H9 (cell line): ENCODE results near the gene GNA12. TPM values are rescaled to one million over a fixed set of nuclear protein-coding genes. Genes with fewer than 3 reads are reported as not detected.

ENCODE experiments used
- DNase-seq: peaks from one replicate; pipeline ENCODE4 v3.0.0-alpha.2; 2017
- H2AFZ ChIP-seq: one replicate; pipeline ENCODE4 v1.6.1; 2013; ENCODE audit warnings: mild to moderate bottlenecking, low read length, control low read depth, moderate library complexity
- H2AK5ac ChIP-seq: 2 replicates; pipeline ENCODE4 v1.6.1; 2013; ENCODE audit warnings: low read length, control low read depth, mixed read lengths; ENCODE audit not compliant: insufficient read length
- H2BK120ac ChIP-seq: one replicate; pipeline ENCODE4 v1.6.1; 2013; ENCODE audit warnings: low read depth, mild to moderate bottlenecking, low read length, control low read depth, inconsistent platforms; ENCODE audit not compliant: poor library complexity, severe bottlenecking
- H2BK12ac ChIP-seq: 2 replicates; pipeline ENCODE4 v1.6.1; 2013; ENCODE audit warnings: low read length, control low read depth, mixed read lengths, low read depth; ENCODE audit not compliant: insufficient read length
- H2BK15ac ChIP-seq: 2 replicates; pipeline ENCODE4 v1.6.1; 2013; ENCODE audit warnings: low read depth, low read length, control low read depth
- H2BK20ac ChIP-seq: one replicate; pipeline ENCODE4 v1.6.1; 2013; ENCODE audit warnings: low read depth, mild to moderate bottlenecking, low read length, control low read depth, inconsistent platforms; ENCODE audit not compliant: poor library complexity, severe bottlenecking
- H2BK5ac ChIP-seq: 2 replicates; pipeline ENCODE4 v1.6.1; 2013; ENCODE audit warnings: low read length, control low read depth, mixed read lengths; ENCODE audit not compliant: insufficient read length
- H3K14ac ChIP-seq: 2 replicates; pipeline ENCODE4 v1.6.1; 2013; ENCODE audit warnings: low read length, control low read depth; ENCODE audit not compliant: insufficient read depth
- H3K18ac ChIP-seq: 2 replicates; pipeline ENCODE4 v1.6.1; 2013; ENCODE audit warnings: low read depth, mild to moderate bottlenecking, mixed read lengths, low read length, control low read depth; ENCODE audit not compliant: insufficient read length
- H3K23ac ChIP-seq: 2 replicates; pipeline ENCODE4 v1.6.1; 2013; ENCODE audit warnings: low read length, control low read depth, mixed read lengths, low read depth; ENCODE audit not compliant: insufficient read length
- H3K23me2 ChIP-seq: 2 replicates; pipeline ENCODE4 v1.6.1; 2013; ENCODE audit warnings: low read depth, mild to moderate bottlenecking, mixed read lengths, low read length, control low read depth; ENCODE audit not compliant: insufficient read length, poor library complexity, severe bottlenecking
- H3K27ac ChIP-seq: 2 replicates; pipeline ENCODE4 v1.5.1; 2013; ENCODE audit warnings: low read length, control low read depth, mixed read lengths, low read depth; ENCODE audit not compliant: insufficient read length
- H3K27me3 ChIP-seq: 2 replicates; pipeline ENCODE4 v1.6.1; 2013; ENCODE audit warnings: low read length, control low read depth, inconsistent platforms; ENCODE audit not compliant: insufficient read depth
- H3K4ac ChIP-seq: 2 replicates; pipeline ENCODE4 v1.6.1; 2013; ENCODE audit warnings: low read depth, mild to moderate bottlenecking, control low read depth, inconsistent platforms, low read length, moderate library complexity
- H3K4me1 ChIP-seq: 2 replicates; pipeline ENCODE4 v1.6.1; 2013; ENCODE audit warnings: low read length, control low read depth, inconsistent platforms; ENCODE audit not compliant: insufficient read depth
- H3K4me2 ChIP-seq: 2 replicates; pipeline ENCODE4 v1.6.1; 2013; ENCODE audit warnings: low read length, control low read depth, mixed read lengths; ENCODE audit not compliant: insufficient read length, insufficient read depth
- H3K56ac ChIP-seq: 2 replicates; pipeline ENCODE4 v1.6.1; 2013; ENCODE audit warnings: low read depth, mild to moderate bottlenecking, mixed read lengths, low read length, control low read depth; ENCODE audit not compliant: insufficient read length
- H3K79me1 ChIP-seq: 2 replicates; pipeline ENCODE4 v1.6.1; 2013; ENCODE audit warnings: low read depth, mild to moderate bottlenecking, moderate library complexity, low read length, control low read depth, inconsistent platforms; ENCODE audit not compliant: insufficient read depth, poor library complexity, severe bottlenecking
- H3K79me2 ChIP-seq: 2 replicates; pipeline ENCODE4 v1.6.1; 2013; ENCODE audit warnings: low read length, control low read depth, inconsistent platforms; ENCODE audit not compliant: insufficient read depth
- H3K9ac ChIP-seq: 2 replicates; pipeline ENCODE4 v1.6.1; 2013; ENCODE audit warnings: low read length, control low read depth, mixed read lengths; ENCODE audit not compliant: insufficient read length; ENCODE audit errors: extremely low read depth
- H3K9me3 ChIP-seq: one replicate; pipeline ENCODE4 v1.6.1; 2013; ENCODE audit warnings: low read depth, low read length, inconsistent platforms; ENCODE audit not compliant: control insufficient read depth
- H3T11ph ChIP-seq: one replicate; pipeline ENCODE4 v1.6.1; 2013; ENCODE audit warnings: mild to moderate bottlenecking, low read length, control low read depth, inconsistent platforms
- H4K20me1 ChIP-seq: one replicate; pipeline ENCODE4 v1.6.1; 2013; ENCODE audit not compliant: control insufficient read depth, insufficient read length, insufficient read depth
- H4K5ac ChIP-seq: 2 replicates; pipeline ENCODE4 v1.6.1; 2013; ENCODE audit warnings: low read depth, mild to moderate bottlenecking, mixed read lengths, low read length, control low read depth; ENCODE audit not compliant: insufficient read length
- H4K8ac ChIP-seq: replicated peaks from 2 replicates; pipeline ENCODE4 v1.6.1; 2013; ENCODE audit warnings: low read length, control low read depth, mixed read lengths, low read depth; ENCODE audit not compliant: insufficient read length
- H4K91ac ChIP-seq: 2 replicates; pipeline ENCODE4 v1.6.1; 2013; ENCODE audit warnings: low read depth, mild to moderate bottlenecking, moderate library complexity, mixed read lengths, low read length, control low read depth; ENCODE audit not compliant: insufficient read length
- H3K27ac Mint-ChIP-seq, 3 experiments: 2 replicates in 2 of 3; 3 replicates in 1 of 3; pipeline ENCODE4 v1.8.0; 2020 to 2021; ENCODE audit warnings: mixed read lengths in 3 of 3, mild to moderate bottlenecking in 1 of 3, moderate library complexity in 1 of 3
- H3K27me3 Mint-ChIP-seq: 2 replicates; pipeline ENCODE4 v1.8.0; 2021; ENCODE audit warnings: low read depth, mild to moderate bottlenecking, moderate library complexity, mixed read lengths
- H3K36me3 Mint-ChIP-seq, 3 experiments: 2 replicates in 2 of 3; 3 replicates in 1 of 3; pipeline ENCODE4 v1.8.0; 2020 to 2021; ENCODE audit warnings: low read depth in 3 of 3, mixed read lengths in 3 of 3; ENCODE audit not compliant: insufficient read depth in 1 of 3
- H3K4me1 Mint-ChIP-seq, 2 experiments: 2 replicates each; pipeline ENCODE4 v1.8.0; 2020; ENCODE audit warnings: mixed read lengths in 2 of 2
- H3K4me3 Mint-ChIP-seq, 2 experiments: 2 replicates in 1 of 2; 3 replicates in 1 of 2; pipeline ENCODE4 v1.8.0; 2020 to 2021; ENCODE audit warnings: mild to moderate bottlenecking in 2 of 2, mixed read lengths in 2 of 2, moderate library complexity in 1 of 2
- H3K9me3 Mint-ChIP-seq, 2 experiments: 2 replicates in 1 of 2; 3 replicates in 1 of 2; pipeline ENCODE4 v1.8.0; 2020; ENCODE audit warnings: mild to moderate bottlenecking in 2 of 2, mixed read lengths in 2 of 2, moderate library complexity in 1 of 2
- CTCF ChIP-seq: fragments of 200-600 bp; sonication (generic); conservative IDR thresholded peaks from 3 replicates; pipeline ENCODE4 v1.8.0; 2021; ENCODE audit warnings: antibody characterized with exemption, mild to moderate bottlenecking
- WGBS: extraction: QIAGEN DNeasy Blood & Tissue Kit; methylation state at CpG from one replicate; pipeline ENCODE4 v1.1.7; 2013; ENCODE audit warnings: missing lambda C conversion rate, low lambda C conversion rate, mixed read lengths; ENCODE audit not compliant: insufficient read length; ENCODE audit errors: extremely low coverage; 5-methylcytosine and 5-hydroxymethylcytosine counted together
- total RNA-seq: library from RNA; stranded (reverse); gene quantifications from 2 replicates; pipeline ENCODE4 v1.2.1, GENCODE V29; 2021

Gene GNA12
- total RNA-seq, 1 experiment from 2014 or later, result 60.2 TPM

GRCh38 chr7:2832461-2832860 lies 11.6 kb downstream of the GNA12 start:
- Histone ChIP-seq H2AK5ac (no peak overlapping the region), H3K23ac (no peak overlapping the region), H3K79me2 (peaks cover 60% of the 10 kb centered on the region; the same call in 1 of the 2 replicates), H2BK20ac (no peak overlapping the region), H3K4me2 (no peak overlapping the region), H2BK120ac (no peak overlapping the region), H3K27me3 (no peaks in the 10 kb centered on the region), H4K91ac (no peak overlapping the region), H3K4ac (no peak overlapping the region), H2BK15ac (no peak overlapping the region), H2BK5ac (peak overlapping the region; percentile 13), H3K14ac (no peak overlapping the region), H3K56ac (no peak overlapping the region), H3K23me2 (no peaks in the 10 kb centered on the region), H3K79me1 (peaks cover 11% of the 10 kb centered on the region), H3K9ac (no peak overlapping the region), H3K4me1 (peaks cover 14% of the 10 kb centered on the region), H4K5ac (no peak overlapping the region), H4K20me1 (no peaks in the 10 kb centered on the region), H2BK12ac (no peak overlapping the region), H3T11ph (no peak overlapping the region), H3K9me3 (no peaks in the 10 kb centered on the region), H3K27ac (no peak overlapping the region), H2AFZ (no peak overlapping the region), H3K18ac (no peak overlapping the region), H4K8ac (no peak overlapping the region)
- TF ChIP-seq CTCF, result no peak
- H3K4me1 Mint-ChIP-seq, result peaks cover 31 to 61% of the 10 kb centered on the region in 2 experiments
- H3K36me3 Mint-ChIP-seq, result peaks cover 17 to 28% (median 18%) of the 10 kb centered on the region in 3 experiments
- H3K27me3 Mint-ChIP-seq, result no peaks in the 10 kb centered on the region
- H3K27ac Mint-ChIP-seq, result peak overlapping the region; percentile 46 to 63 (median 50); a peak in 3 of 7 replicates
- no CpG with 5 or more reads among the region's 12 CpGs for WGBS
- no peaks in the 10 kb centered on the region for H3K9me3 Mint-ChIP-seq
- H3K4me3 Mint-ChIP-seq, result no peak overlapping the region
- no peak for DNase-seq
